D721Med (cell line): Measurements from ENCODE around the gene NR2F1-AS1.

ENCODE experiments used
- DNase-seq: peaks from one replicate; pipeline ENCODE4 v3.0.0; 2011; ENCODE audit warnings: low spot score; ENCODE audit not compliant: insufficient read length
- FAIRE-seq: peaks from 2 replicates; lab custom pipeline; 2011; peaks lifted over from hg19 to GRCh38; lab: Jason Lieb, UNC
- CTCF ChIP-seq: IDR thresholded peaks from 2 replicates; pipeline ENCODE4 v1.5.1; 2012; ENCODE audit warnings: mild to moderate bottlenecking, control low read depth; ENCODE audit not compliant: insufficient read depth; ENCODE audit errors: missing control alignments

The NR2F1-AS1 gene

GRCh38 chr5:93421987-93422401 is 159.0 kb downstream of the NR2F1-AS1 start:
- DNase-seq (no peak), FAIRE-seq (no peak)

GRCh38 chr5:93421468-93421867 is 159.6 kb downstream of the NR2F1-AS1 start:
- DNase-seq (no peak), FAIRE-seq (no peak)
- no peak for TF ChIP-seq CTCF

More at GRCh38 chr5:93421987-93422401, 159.0 kb downstream of the NR2F1-AS1 start:
- TF ChIP-seq CTCF = no peak

- no peak for TF ChIP-seq CTCF
- DNase-seq (no peak), FAIRE-seq (no peak)
Measured at GRCh38 chr5:93417490-93417889, 163.5 kb downstream of the NR2F1-AS1 start.

GRCh38 chr5:93415819-93416218 is 165.2 kb downstream of the NR2F1-AS1 start:
- no peak for TF ChIP-seq CTCF
- no peak for DNase-seq
- FAIRE-seq = no peak

GRCh38 chr5:93411716-93412115 is 169.3 kb downstream of the NR2F1-AS1 start:
- no peak for TF ChIP-seq CTCF
- FAIRE-seq (no peak), DNase-seq (no peak)

GRCh38 chr5:93409691-93410090 is 171.3 kb downstream of the NR2F1-AS1 start:
- no peak for FAIRE-seq
- TF ChIP-seq CTCF = no peak
- DNase-seq = no peak

- FAIRE-seq (no peak), DNase-seq (no peak)
- no peak for TF ChIP-seq CTCF
Measured at GRCh38 chr5:93407454-93407853, 173.6 kb downstream of the NR2F1-AS1 start.
